GM10248 (cell line): ENCODE measurements around the gene CBFA2T3.

Experiments used
- CTCF ChIA-PET: fragments of 300-600 bp; sonication (Branson Sonifier 250); formaldehyde crosslinking; extraction: SDS; loops from one replicate; lab custom pipeline; 2021; ENCODE audit warnings: antibody characterized with exemption; lab: Yijun Ruan, JAX
- POLR2A ChIA-PET: fragments of 350-650 bp; sonication (Branson Sonifier 250); formaldehyde crosslinking; extraction: SDS; loops from one replicate; lab custom pipeline; 2020; ENCODE audit warnings: antibody characterized with exemption; lab: Yijun Ruan, JAX
- DNase-seq: peaks from one replicate; pipeline ENCODE4 v3.0.0; 2012; ENCODE audit errors: extremely low spot score
- CTCF ChIP-seq: IDR thresholded peaks from 2 replicates; pipeline ENCODE4 v1.5.1; 2012; ENCODE audit warnings: mild to moderate bottlenecking, low read depth; ENCODE audit errors: extremely low read depth, missing control alignments, control extremely low read depth

CBFA2T3 gene

GRCh38 chr16:88839745-88840599, 137.0 kb downstream of the CBFA2T3 start:
- DNase-seq, result no peak
- ChIA-PET POLR2A (no interaction called here), CTCF (interaction anchor here (1.1 to 2.0 kb wide), 4 partner anchors 11 to 103 kb away, joined by 3 to 8 read pairs (median 4); no protein-coding TSS in a partner anchor)
- no peak for TF ChIP-seq CTCF

- ChIA-PET CTCF (interaction anchor here (1.1 to 2.0 kb wide), 3 partner anchors 12 to 27 kb away, joined by 3 to 8 read pairs (median 5); no protein-coding TSS in a partner anchor), POLR2A (no interaction called here)
- no peak for TF ChIP-seq CTCF
- DNase-seq, result no peak
Measured at GRCh38 chr16:88839026-88839529, 137.9 kb downstream of the CBFA2T3 start.

- POLR2A ChIA-PET, result no interaction called here
- CTCF ChIA-PET, result interaction anchor here (1.1 to 2.0 kb wide), 2 partner anchors 13 to 26 kb away, joined by 3 to 8 read pairs; no protein-coding TSS in a partner anchor
- DNase-seq, result no peak
- no peak for TF ChIP-seq CTCF
Measured at GRCh38 chr16:88838566-88838965, 138.4 kb downstream of the CBFA2T3 start.

- TF ChIP-seq CTCF, result no peak
- ChIA-PET POLR2A (no interaction called here), CTCF (no interaction called here)
- DNase-seq, result no peak
Measured at GRCh38 chr16:88837806-88838205, 139.2 kb downstream of the CBFA2T3 start.

- DNase-seq, result no peak
- ChIA-PET CTCF (interaction anchor here (0.5 kb wide), 1 partner anchor 545 kb away, joined by 3 read pairs; no protein-coding TSS in a partner anchor), POLR2A (no interaction called here)
- no peak for TF ChIP-seq CTCF
Measured at GRCh38 chr16:88836791-88837190, 140.2 kb downstream of the CBFA2T3 start.

GRCh38 chr16:88835818-88836217, 141.2 kb downstream of the CBFA2T3 start:
- DNase-seq, result no peak
- TF ChIP-seq CTCF, result no peak
- CTCF ChIA-PET, result no interaction called here
- POLR2A ChIA-PET, result no interaction called here
